Measurements from ENCODE around the gene ARHGAP8.

The ARHGAP8 gene

GRCh38 chr22:44707178-44707577 is 45.2 kb upstream of the ARHGAP8 start:
- no peak for TF ChIP-seq MAX (IDR thresholded peaks at IDR 0.05; ENCODE audit: low read depth, low read length)
- TF ChIP-seq CTCF (IDR thresholded peaks at IDR 0.05; ENCODE audit: low read depth, low read length) = no peak
- TF ChIP-seq MYC (IDR thresholded peaks at IDR 0.05; ENCODE audit: low read depth, low read length) = no peak
- no peak for TF ChIP-seq POLR2A (IDR thresholded peaks at IDR 0.05; ENCODE audit: extremely low read depth, insufficient read length)
- H3K4me3 ChIP-seq (ENCODE audit: low read depth, low read length) = no peak overlapping the region
- no peak for DNase-seq (ENCODE audit: low read depth)

GRCh38 chr22:44707752-44708151 is 44.6 kb upstream of the ARHGAP8 start:
- no peak overlapping the region for H3K4me3 ChIP-seq (ENCODE audit: low read depth, low read length)
- no peak for TF ChIP-seq CTCF (IDR thresholded peaks at IDR 0.05; ENCODE audit: low read depth, low read length)
- TF ChIP-seq MYC (IDR thresholded peaks at IDR 0.05; ENCODE audit: low read depth, low read length) = no peak
- no peak for DNase-seq (ENCODE audit: low read depth)

GRCh38 chr22:44709881-44710392 is 42.4 kb upstream of the ARHGAP8 start:
- no peak for DNase-seq (ENCODE audit: low read depth)
- no peak for TF ChIP-seq MAX (IDR thresholded peaks at IDR 0.05; ENCODE audit: low read depth, low read length)
- no peak for TF ChIP-seq POLR2A (IDR thresholded peaks at IDR 0.05; ENCODE audit: extremely low read depth, insufficient read length)
- no peak for TF ChIP-seq MYC (IDR thresholded peaks at IDR 0.05; ENCODE audit: low read depth, low read length)
- no peak for TF ChIP-seq CTCF (IDR thresholded peaks at IDR 0.05; ENCODE audit: low read depth, low read length)
- H3K4me3 ChIP-seq (ENCODE audit: low read depth, low read length) = no peak overlapping the region

- DNase-seq (ENCODE audit: low read depth) = no peak
- H3K4me3 ChIP-seq (ENCODE audit: low read depth, low read length) = no peak overlapping the region
- TF ChIP-seq POLR2A (IDR thresholded peaks at IDR 0.05; ENCODE audit: extremely low read depth, insufficient read length) (no peak), MAX (IDR thresholded peaks at IDR 0.05; ENCODE audit: low read depth, low read length) (no peak), MYC (IDR thresholded peaks at IDR 0.05; ENCODE audit: low read depth, low read length) (no peak), CTCF (IDR thresholded peaks at IDR 0.05; ENCODE audit: low read depth, low read length) (no peak)
Measured at GRCh38 chr22:44710474-44711240, 41.7 kb upstream of the ARHGAP8 start.

- DNase-seq (ENCODE audit: low read depth) = no peak
- no peak for TF ChIP-seq MAX (IDR thresholded peaks at IDR 0.05; ENCODE audit: low read depth, low read length)
- TF ChIP-seq MYC (IDR thresholded peaks at IDR 0.05; ENCODE audit: low read depth, low read length) = no peak
- TF ChIP-seq CTCF (IDR thresholded peaks at IDR 0.05; ENCODE audit: low read depth, low read length) = no peak
- no peak for TF ChIP-seq POLR2A (IDR thresholded peaks at IDR 0.05; ENCODE audit: extremely low read depth, insufficient read length)
- no peak overlapping the region for H3K4me3 ChIP-seq (ENCODE audit: low read depth, low read length)
Measured at GRCh38 chr22:44711241-44711560, 41.2 kb upstream of the ARHGAP8 start.
